ENCODE data around the gene LIN7C.
"Not testable (repeated sequence)": the region's sequence is repeated elsewhere in the genome, so short reads cannot be mapped to it uniquely, and the experiment has no call there.

Gene LIN7C

GRCh38 chr11:27506200-27507182, at the start of gene LIN7C:
LIN7C (minus strand) TSS chr11:27506769; CDS start chr11:27506752, 17 bp downstream.
- DNase-seq (ENCODE audit: low read depth in 3 of 3): peak; percentile 89 to 94 (median 93)

- no peak for DNase-seq (ENCODE audit: low read depth in 3 of 3)
Measured at GRCh38 chr11:27555264-27555663, 48.7 kb upstream of the LIN7C start.

- no peak for DNase-seq (ENCODE audit: low read depth in 3 of 3)
Measured at GRCh38 chr11:27553186-27553585, 46.6 kb upstream of the LIN7C start.

- DNase-seq (ENCODE audit: low read depth in 3 of 3): no peak
Measured at GRCh38 chr11:27552341-27552740, 45.8 kb upstream of the LIN7C start.

- DNase-seq (ENCODE audit: low read depth in 3 of 3): no peak
Measured at GRCh38 chr11:27551127-27551526, 44.6 kb upstream of the LIN7C start.

GRCh38 chr11:27545946-27546345, 39.4 kb upstream of the LIN7C start:
- DNase-seq (ENCODE audit: low read depth in 3 of 3): no peak

- no peak for DNase-seq (ENCODE audit: low read depth in 3 of 3)
Measured at GRCh38 chr11:27545035-27545434, 38.5 kb upstream of the LIN7C start.

- DNase-seq (ENCODE audit: low read depth in 3 of 3): no peak
Measured at GRCh38 chr11:27541790-27542189, 35.2 kb upstream of the LIN7C start.

GRCh38 chr11:27540051-27540450, 33.5 kb upstream of the LIN7C start:
- DNase-seq (ENCODE audit: low read depth in 3 of 3): no peak

GRCh38 chr11:27535103-27535502, 28.5 kb upstream of the LIN7C start:
- no peak for DNase-seq (ENCODE audit: low read depth in 3 of 3)

GRCh38 chr11:27532652-27533325, 26.2 kb upstream of the LIN7C start:
- DNase-seq (ENCODE audit: low read depth in 3 of 3): no peak

GRCh38 chr11:27528712-27529111, 22.1 kb upstream of the LIN7C start:
- no peak for DNase-seq (ENCODE audit: low read depth in 3 of 3)

GRCh38 chr11:27526535-27526934, 20.0 kb upstream of the LIN7C start:
- no peak for DNase-seq (ENCODE audit: low read depth in 3 of 3)

- no peak for DNase-seq (ENCODE audit: low read depth in 3 of 3)
Measured at GRCh38 chr11:27525824-27526516, 19.4 kb upstream of the LIN7C start.

- DNase-seq (ENCODE audit: low read depth in 3 of 3): no peak
Measured at GRCh38 chr11:27524155-27524554, 17.6 kb upstream of the LIN7C start.

- no peak for DNase-seq (ENCODE audit: low read depth in 3 of 3)
Measured at GRCh38 chr11:27520226-27520625, 13.7 kb upstream of the LIN7C start.

GRCh38 chr11:27518518-27518917, 11.9 kb upstream of the LIN7C start:
- no peak for DNase-seq (ENCODE audit: low read depth in 3 of 3)

- DNase-seq (ENCODE audit: low read depth in 3 of 3): not testable (repeated sequence)
Measured at GRCh38 chr11:27517490-27517889, 10.9 kb upstream of the LIN7C start.

GRCh38 chr11:27514558-27514957, 8.0 kb upstream of the LIN7C start:
- DNase-seq (ENCODE audit: low read depth in 3 of 3): no peak

GRCh38 chr11:27514076-27514475, 7.5 kb upstream of the LIN7C start:
- no peak for DNase-seq (ENCODE audit: low read depth in 3 of 3)

GRCh38 chr11:27513389-27513788, 6.8 kb upstream of the LIN7C start:
- no peak for DNase-seq (ENCODE audit: low read depth in 3 of 3)

GRCh38 chr11:27512238-27512637, 5.7 kb upstream of the LIN7C start:
- DNase-seq (ENCODE audit: low read depth in 3 of 3): no peak
